Thoracic aorta (tissue), 2 donors: ENCODE measurements around the gene DCUN1D3. TPM values are rescaled to one million over a fixed set of nuclear protein-coding genes. Genes with fewer than 3 reads are reported as not detected.

Source experiments
- ATAC-seq: fragments of 150-250 bp; one replicate; pipeline ENCODE4 v1.8.0; 2017; ENCODE audit warnings: low read depth; ENCODE audit not compliant: insufficient number of reproducible peaks, low FRiP score
- DNase-seq: peaks from one replicate; pipeline ENCODE4 v3.0.0-alpha.2; 2020; ENCODE audit warnings: low spot score
- H3K27ac ChIP-seq, 2 donors: fragments of 200-600 bp; sonication (generic); 1 replicate in 1 of 2; 2 replicates in 1 of 2; pipeline ENCODE4 v1.5.1; 2016; ENCODE audit warnings: mild to moderate bottlenecking in 2 of 2, moderate library complexity in 2 of 2
- H3K27me3 ChIP-seq: fragments of 200-600 bp; sonication (generic); replicated peaks from 2 replicates; pipeline ENCODE4 v1.6.0; 2016; ENCODE audit warnings: mild to moderate bottlenecking; ENCODE audit not compliant: insufficient read depth
- H3K36me3 ChIP-seq: fragments of 200-600 bp; sonication (generic); one replicate; pipeline ENCODE4 v1.5.1; 2016
- H3K4me1 ChIP-seq, 2 donors: fragments of 200-600 bp; sonication (generic); 1 replicate in 1 of 2; 2 replicates in 1 of 2; pipeline versions ENCODE4 v1.5.1 to v1.6.0; 2016; ENCODE audit warnings: low read depth in 2 of 2, mild to moderate bottlenecking in 1 of 2; ENCODE audit not compliant: control insufficient read depth in 1 of 2
- H3K4me3 ChIP-seq: fragments of 200-600 bp; sonication (generic); 2 replicates; pipeline ENCODE4 v1.5.1; 2016; ENCODE audit warnings: mild to moderate bottlenecking
- H3K9me3 ChIP-seq: fragments of 200-600 bp; sonication (generic); 2 replicates; pipeline ENCODE4 v1.5.1; 2016
- CTCF ChIP-seq: fragments of 200-600 bp; sonication (generic); IDR thresholded peaks from one replicate; pipeline ENCODE4 v1.5.1; 2019; ENCODE audit warnings: antibody characterized with exemption
- total RNA-seq, 2 donors: library from RNA; depleted of rRNA; stranded (reverse); fragments of >200 nt; gene quantifications; one replicate each; pipeline versions ENCODE4 v1.1.0 to v1.2.3, GENCODE V29; 2016

The DCUN1D3 gene
- total RNA-seq, 2 donors from 2014 or later: 25.3 to 28.0 TPM

- Histone ChIP-seq H3K36me3 (no peaks in the 10 kb centered on the region), H3K4me3 (no peak overlapping the region), H3K4me1 (no peaks in the 10 kb centered on the region), H3K27ac (no peak overlapping the region), H3K27me3 (no peaks in the 10 kb centered on the region), H3K9me3 (no peaks in the 10 kb centered on the region)
- no peak for TF ChIP-seq CTCF
- DNase-seq (no peak), ATAC-seq (no peak)
Measured at GRCh38 chr16:20944861-20945574, 44.9 kb upstream of the DCUN1D3 start.

GRCh38 chr16:20942256-20942655 lies 42.1 kb upstream of the DCUN1D3 start:
- no peak overlapping the region for H3K4me3 ChIP-seq
- TF ChIP-seq CTCF: no peak
- H3K27me3 ChIP-seq: no peaks in the 10 kb centered on the region
- H3K4me1 ChIP-seq: no peaks in the 10 kb centered on the region
- no peaks in the 10 kb centered on the region for H3K9me3 ChIP-seq
- no peak overlapping the region for H3K27ac ChIP-seq
- no peak for DNase-seq
- no peak for ATAC-seq
- no peaks in the 10 kb centered on the region for H3K36me3 ChIP-seq

- Histone ChIP-seq H3K4me3 (no peak overlapping the region), H3K4me1 (no peaks in the 10 kb centered on the region), H3K27ac (no peak overlapping the region), H3K36me3 (no peaks in the 10 kb centered on the region), H3K9me3 (no peaks in the 10 kb centered on the region), H3K27me3 (no peaks in the 10 kb centered on the region)
- ATAC-seq (no peak), DNase-seq (no peak)
- no peak for TF ChIP-seq CTCF
Measured at GRCh38 chr16:20941636-20941926, 41.4 kb upstream of the DCUN1D3 start.

- Histone ChIP-seq H3K4me1 (no peaks in the 10 kb centered on the region), H3K27me3 (no peaks in the 10 kb centered on the region), H3K4me3 (no peak overlapping the region), H3K9me3 (no peaks in the 10 kb centered on the region), H3K27ac (no peak overlapping the region), H3K36me3 (no peaks in the 10 kb centered on the region)
- DNase-seq: no peak
- no peak for ATAC-seq
- no peak for TF ChIP-seq CTCF
Measured at GRCh38 chr16:20940871-20941635, 40.9 kb upstream of the DCUN1D3 start.

- no peak for ATAC-seq
- H3K9me3 ChIP-seq: no peaks in the 10 kb centered on the region
Measured at GRCh38 chr16:20939611-20940010, 39.5 kb upstream of the DCUN1D3 start.

More at GRCh38 chr16:20939611-20940010, 39.5 kb upstream of the DCUN1D3 start:
- no peak for TF ChIP-seq CTCF
- Histone ChIP-seq H3K4me3 (no peak overlapping the region), H3K4me1 (no peaks in the 10 kb centered on the region), H3K27ac (no peak overlapping the region), H3K36me3 (no peaks in the 10 kb centered on the region), H3K27me3 (no peaks in the 10 kb centered on the region)
- no peak for DNase-seq
